Spleen (tissue), 7 donors: Measurements from ENCODE around the gene ADAM23.

Source experiments
- CTCF ChIP-seq, 11 experiments: fragments of 200-600 bp in 7 of 11; fragments of 450-650 bp in 4 of 11; sonication (generic) in 4 of 11; IDR thresholded peaks in 8 of 11; conservative IDR thresholded peaks in 3 of 11; 1 replicate in 7 of 11; 2 replicates in 4 of 11; pipeline versions ENCODE4 v1.4.0 to v1.8.0; 2016 to 2021; ENCODE audit warnings: antibody characterized with exemption in 11 of 11, inconsistent platforms in 4 of 11, mild to moderate bottlenecking in 1 of 11
- POLR2A ChIP-seq, 3 donors: fragments of 450-650 bp; IDR thresholded peaks; one replicate each; pipeline ENCODE4 v1.5.1; 2017; ENCODE audit warnings: antibody characterized with exemption in 3 of 3, mild to moderate bottlenecking in 1 of 3
- donor health status: DM: no; HTN: no; CAD: no; lungs with moderate emphysema.
- donor health status: DM: no; HTN: no; CAD: no.
- donor health status: DM: no; HTN: no; CAD: no.

- no peak for TF ChIP-seq POLR2A (IDR thresholded peaks at IDR 0.05)
- TF ChIP-seq CTCF (IDR thresholded peaks at IDR 0.05 in 8 of 11, conservative IDR thresholded peaks at IDR 0.05 in 3 of 11): no peak
Observed at GRCh38 chr2:206520450-206520849, 77.1 kb downstream of the ADAM23 start.
